Measurements from ENCODE around the gene LRRIQ3.

LRRIQ3 gene

GRCh38 chr1:74107394-74107793 lies 90.6 kb downstream of the LRRIQ3 start:
- no peak for DNase-seq

- no peak for DNase-seq
Observed at GRCh38 chr1:74091371-74091770, 106.6 kb downstream of the LRRIQ3 start.

- no peak for DNase-seq
Observed at GRCh38 chr1:74083128-74083527, 114.8 kb downstream of the LRRIQ3 start.

GRCh38 chr1:74065081-74065480 lies 132.9 kb downstream of the LRRIQ3 start:
- DNase-seq = no peak

GRCh38 chr1:74057719-74058118 lies 140.3 kb downstream of the LRRIQ3 start:
- DNase-seq = no peak

GRCh38 chr1:74053407-74053806 lies 144.6 kb downstream of the LRRIQ3 start:
- DNase-seq = no peak

GRCh38 chr1:74050386-74050785 lies 147.6 kb downstream of the LRRIQ3 start:
- DNase-seq = no peak

- DNase-seq = no peak
Observed at GRCh38 chr1:74038042-74038441, 159.9 kb downstream of the LRRIQ3 start.

- DNase-seq = no peak
Observed at GRCh38 chr1:74012583-74012982, 185.4 kb downstream of the LRRIQ3 start.

- DNase-seq = no peak
Observed at GRCh38 chr1:74011736-74012135, 186.2 kb downstream of the LRRIQ3 start.

- DNase-seq = no peak
Observed at GRCh38 chr1:74010206-74010605, 187.8 kb downstream of the LRRIQ3 start.

GRCh38 chr1:74005533-74005932 lies 192.4 kb downstream of the LRRIQ3 start:
- DNase-seq = no peak

- DNase-seq = no peak
Observed at GRCh38 chr1:74003806-74004205, 194.2 kb downstream of the LRRIQ3 start.

- no peak for DNase-seq
Observed at GRCh38 chr1:73998348-73998959, 199.5 kb downstream of the LRRIQ3 start.

- DNase-seq = no peak
Observed at GRCh38 chr1:73980324-73981040, 217.5 kb downstream of the LRRIQ3 start.

- DNase-seq = no peak
Observed at GRCh38 chr1:73979684-73980083, 218.3 kb downstream of the LRRIQ3 start.

GRCh38 chr1:73978964-73979363 lies 219.0 kb downstream of the LRRIQ3 start:
- DNase-seq = no peak
